Gastrocnemius medialis (tissue), 4 donors: Measurements from ENCODE around the gene AP4E1.
"Not testable (repeated sequence)": the region's sequence is repeated elsewhere in the genome, so short reads cannot be mapped to it uniquely, and the experiment has no call there.

Experiments
- CTCF ChIP-seq, 5 experiments: fragments of 450-650 bp in 3 of 5; fragments of 200-600 bp in 2 of 5; sonication (generic) in 2 of 5; IDR thresholded peaks in 4 of 5; conservative IDR thresholded peaks in 1 of 5; 1 replicate in 4 of 5; 2 replicates in 1 of 5; pipeline ENCODE4 v1.5.1; 2016 to 2019; ENCODE audit warnings: antibody characterized with exemption in 5 of 5, mild to moderate bottlenecking in 3 of 5, moderate library complexity in 3 of 5
- POLR2A ChIP-seq, 2 donors: fragments of 450-650 bp; IDR thresholded peaks; one replicate each; pipeline ENCODE4 v1.6.1; 2017; ENCODE audit warnings: antibody characterized with exemption in 2 of 2, mild to moderate bottlenecking in 2 of 2, moderate library complexity in 2 of 2

GRCh38 chr15:50954837-50955236 lies 46.4 kb downstream of the AP4E1 start:
- not testable (repeated sequence) for TF ChIP-seq CTCF (IDR thresholded peaks at IDR 0.05 in 4 of 5, conservative IDR thresholded peaks at IDR 0.05 in 1 of 5); POLR2A (IDR thresholded peaks at IDR 0.05)
